ENCODE results near the gene PARPBP. TPM values are rescaled to one million over a fixed set of nuclear protein-coding genes. Genes with fewer than 3 reads are reported as not detected.

Gene PARPBP, protein sequence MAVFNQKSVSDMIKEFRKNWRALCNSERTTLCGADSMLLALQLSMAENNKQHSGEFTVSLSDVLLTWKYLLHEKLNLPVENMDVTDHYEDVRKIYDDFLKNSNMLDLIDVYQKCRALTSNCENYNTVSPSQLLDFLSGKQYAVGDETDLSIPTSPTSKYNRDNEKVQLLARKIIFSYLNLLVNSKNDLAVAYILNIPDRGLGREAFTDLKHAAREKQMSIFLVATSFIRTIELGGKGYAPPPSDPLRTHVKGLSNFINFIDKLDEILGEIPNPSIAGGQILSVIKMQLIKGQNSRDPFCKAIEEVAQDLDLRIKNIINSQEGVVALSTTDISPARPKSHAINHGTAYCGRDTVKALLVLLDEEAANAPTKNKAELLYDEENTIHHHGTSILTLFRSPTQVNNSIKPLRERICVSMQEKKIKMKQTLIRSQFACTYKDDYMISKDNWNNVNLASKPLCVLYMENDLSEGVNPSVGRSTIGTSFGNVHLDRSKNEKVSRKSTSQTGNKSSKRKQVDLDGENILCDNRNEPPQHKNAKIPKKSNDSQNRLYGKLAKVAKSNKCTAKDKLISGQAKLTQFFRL
- total RNA-seq, result 5.8 and 10.5 TPM in 2 replicates

DNA sequence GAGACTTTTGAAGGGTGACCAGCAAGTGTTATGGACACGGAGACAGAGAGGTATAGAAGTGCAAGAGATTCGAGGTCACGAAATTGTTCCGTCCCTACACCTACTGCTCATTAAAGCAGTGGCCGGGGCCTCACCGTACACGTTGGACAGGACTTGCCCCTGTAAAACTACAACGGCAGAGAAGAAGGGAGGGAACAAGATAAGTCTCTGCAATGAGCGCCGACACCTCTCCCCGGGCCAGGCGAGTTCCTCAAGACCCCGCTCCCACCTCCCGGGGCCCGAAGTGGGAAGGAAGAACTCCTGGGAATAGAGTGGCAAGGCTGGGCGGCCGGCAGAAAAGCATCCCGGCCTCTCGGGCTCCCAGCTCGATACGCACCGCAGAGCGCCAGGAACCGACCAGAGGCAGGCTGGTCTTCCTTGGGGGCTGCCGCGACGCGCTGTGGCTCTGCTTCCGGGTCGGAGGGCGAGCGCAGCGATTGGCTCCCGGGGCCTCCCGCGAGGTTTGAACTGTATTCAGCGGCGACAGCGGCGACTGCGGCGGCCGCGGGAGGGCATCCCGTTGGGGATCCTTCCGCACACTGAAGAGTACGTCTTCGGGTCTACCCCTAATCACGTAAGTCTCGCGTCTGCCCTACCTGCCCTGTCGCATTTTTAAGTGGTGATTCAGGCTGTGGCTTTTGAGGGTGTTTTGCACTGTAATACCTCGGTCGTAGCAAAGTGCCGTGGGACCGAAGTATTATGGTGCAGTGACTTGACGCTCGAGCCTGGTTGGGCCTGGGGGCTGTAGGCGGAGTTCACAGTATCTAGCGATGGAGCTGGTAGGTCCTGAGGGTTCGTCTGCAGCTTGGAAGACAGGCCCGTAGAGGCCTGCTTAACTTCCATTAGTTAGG lies at the start of gene PARPBP, which contains the start of gene NUP37:
Gene PARPBP, plus strand, starts transcription at position 510 of the 890 bp plus-strand sequence. CDS start 3,706 bp downstream, outside the sequence.
Gene NUP37, minus strand, starts transcription at position 441 of the 890 bp plus-strand sequence. CDS start 1,596 bp downstream, outside the sequence.

DNA sequence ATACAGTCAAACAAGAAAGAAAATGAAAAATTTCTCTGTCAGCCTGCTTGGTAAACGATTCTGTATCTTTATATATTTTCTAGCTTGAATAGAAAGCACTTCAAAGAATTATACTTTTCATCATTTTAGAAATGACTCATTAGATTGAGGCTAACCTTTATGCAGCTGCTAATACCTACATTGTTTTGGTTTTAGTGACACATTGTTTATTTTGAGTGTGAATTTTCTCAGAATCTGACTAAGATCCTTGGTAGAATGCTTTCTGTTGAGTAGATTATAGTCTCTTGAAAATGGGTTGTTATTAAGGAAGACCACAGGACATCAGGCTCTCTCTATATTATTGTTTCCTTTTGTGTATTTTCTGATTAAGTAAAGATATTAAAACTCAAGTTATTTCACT lies 77.8 kb downstream of the PARPBP start, which contains the start of gene PMCH:
Gene PMCH, minus strand, starts transcription at position 45 of the 400 bp plus-strand sequence. CDS start 63 bp downstream, outside the sequence.

Other genes starting within 250 kb of the PARPBP start
- gene DRAM1, start 242.6 kb upstream of the PARPBP start, total RNA-seq, result 3.0 and 7.5 TPM in 2 replicates
- 31.6 and 57.7 TPM in 2 replicates for gene WASHC3, start 58.2 kb upstream of the PARPBP start, total RNA-seq
- gene NUP37, start 69 bp upstream of the PARPBP start, total RNA-seq, result 39.7 and 49.9 TPM in 2 replicates
- not detected in 2 replicates for gene PMCH, start 77.7 kb downstream of the PARPBP start, total RNA-seq